ENCODE measurements around the gene QRICH1. TPM values are rescaled to one million over a fixed set of nuclear protein-coding genes. Genes with fewer than 3 reads are reported as not detected.

QRICH1 gene
- total and polyA plus RNA-seq, 2 of the 4 experiments (the other 2 are of a cell fraction): 62.7 to 77.3 TPM

DNA sequence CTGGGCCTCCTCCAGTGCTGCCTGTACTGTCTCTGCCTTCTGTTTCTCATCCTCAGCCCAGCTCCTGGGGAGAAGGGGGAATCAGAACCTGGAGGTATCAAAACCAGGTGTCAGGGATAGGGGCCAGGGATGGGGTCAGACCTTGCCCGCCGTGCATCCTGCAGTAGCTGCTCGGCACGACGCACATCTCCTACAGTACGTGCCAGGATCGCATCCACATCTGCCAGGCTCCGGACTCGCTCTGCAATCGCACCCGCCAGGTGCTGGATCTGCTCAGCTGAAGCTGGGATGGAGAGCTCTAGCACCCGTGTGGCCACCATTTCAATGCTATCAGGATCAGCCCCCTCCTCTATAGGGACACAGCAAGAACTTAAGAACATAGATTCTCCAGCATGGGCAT lies 28.2 kb upstream of the QRICH1 start:
- H3K4me2 ChIP-seq (ENCODE audit: low read depth, low read length): no peak overlapping the region
- in situ Hi-C loops (cut with MboI; ENCODE audit: low sequenced_read_pairs): no loop called here
- peaks cover 12 to 57% of the 10 kb centered on the region in 2 experiments for H3K79me1 ChIP-seq (ENCODE audit: low read depth in 1 of 2, low read length in 2 of 2)
- no peaks in the 10 kb centered on the region for H3K9me3 ChIP-seq (ENCODE audit: control insufficient read depth, insufficient read depth, low read length)
- no peak overlapping the region for H4K8ac ChIP-seq (ENCODE audit: low read depth in 2 of 2, low read length in 2 of 2)
- H2BK15ac ChIP-seq (ENCODE audit: low read depth, low read length): no peak overlapping the region
- DNase-seq: no peak
- TF ChIP-seq MAFK (IDR thresholded peaks at IDR 0.05; ENCODE audit: low read depth, low read length): no peak
- no peak for TF ChIP-seq MXI1 (IDR thresholded peaks at IDR 0.05; ENCODE audit: borderline replicate concordance, low read depth, low read length)
- TF ChIP-seq CHD1 (IDR thresholded peaks at IDR 0.05; ENCODE audit: low read depth, low read length): no peak
- TF ChIP-seq, protein P1, sequence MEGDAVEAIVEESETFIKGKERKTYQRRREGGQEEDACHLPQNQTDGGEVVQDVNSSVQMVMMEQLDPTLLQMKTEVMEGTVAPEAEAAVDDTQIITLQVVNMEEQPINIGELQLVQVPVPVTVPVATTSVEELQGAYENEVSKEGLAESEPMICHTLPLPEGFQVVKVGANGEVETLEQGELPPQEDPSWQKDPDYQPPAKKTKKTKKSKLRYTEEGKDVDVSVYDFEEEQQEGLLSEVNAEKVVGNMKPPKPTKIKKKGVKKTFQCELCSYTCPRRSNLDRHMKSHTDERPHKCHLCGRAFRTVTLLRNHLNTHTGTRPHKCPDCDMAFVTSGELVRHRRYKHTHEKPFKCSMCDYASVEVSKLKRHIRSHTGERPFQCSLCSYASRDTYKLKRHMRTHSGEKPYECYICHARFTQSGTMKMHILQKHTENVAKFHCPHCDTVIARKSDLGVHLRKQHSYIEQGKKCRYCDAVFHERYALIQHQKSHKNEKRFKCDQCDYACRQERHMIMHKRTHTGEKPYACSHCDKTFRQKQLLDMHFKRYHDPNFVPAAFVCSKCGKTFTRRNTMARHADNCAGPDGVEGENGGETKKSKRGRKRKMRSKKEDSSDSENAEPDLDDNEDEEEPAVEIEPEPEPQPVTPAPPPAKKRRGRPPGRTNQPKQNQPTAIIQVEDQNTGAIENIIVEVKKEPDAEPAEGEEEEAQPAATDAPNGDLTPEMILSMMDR (conservative IDR thresholded peaks at IDR 0.05; ENCODE audit: low read depth, low read length): no peak
- no peak for TF ChIP-seq RAD21 (IDR thresholded peaks at IDR 0.05; ENCODE audit: low read length)
- no peak for TF ChIP-seq RFX5 (IDR thresholded peaks at IDR 0.05; ENCODE audit: low read depth, low read length)
- no peak for TF ChIP-seq POLR2A (IDR thresholded peaks at IDR 0.05; ENCODE audit: low read depth, low read length)
- no peak for TF ChIP-seq BHLHE40 (IDR thresholded peaks at IDR 0.05; ENCODE audit: low read depth, low read length)
- no peak overlapping the region for H2AK5ac ChIP-seq (ENCODE audit: low read depth, low read length)
- no peak overlapping the region for H3K56ac ChIP-seq (ENCODE audit: extremely low read depth, insufficient read depth, low read length)
- POLR2A ChIA-PET (ENCODE audit: unreplicated experiment): no interaction called here
- ATAC-seq (ENCODE audit: low read depth): no peak
- H3K4me3 ChIP-seq (ENCODE audit: insufficient read depth, low read depth, low read length): no peak overlapping the region
- H3K23ac ChIP-seq (ENCODE audit: low read depth, low read length): no peak overlapping the region
- peaks cover 6% of the 10 kb centered on the region for H4K20me1 ChIP-seq (ENCODE audit: insufficient read depth, low read length)
- dilution Hi-C loops (cut with HindIII; ENCODE audit: low sequenced_read_pairs, unreplicated experiment): no loop called here
- no peak overlapping the region for H4K91ac ChIP-seq (ENCODE audit: insufficient read depth, low read depth, low read length)
- H3K9me1 ChIP-seq (ENCODE audit: insufficient read depth, low read length): peaks cover 10% of the 10 kb centered on the region; the same call in 1 of the 2 replicates
- no peaks in the 10 kb centered on the region for H3K27me3 ChIP-seq (ENCODE audit: control insufficient read depth, insufficient read depth, low read length)
- H3K4me1 ChIP-seq (ENCODE audit: control insufficient read depth, insufficient read depth, low read length): peaks cover 10% of the 10 kb centered on the region
- CTCF ChIA-PET: no interaction called here
- H3K27ac ChIP-seq (ENCODE audit: insufficient read depth, low read length): no peak overlapping the region
- H3K18ac ChIP-seq (ENCODE audit: low read depth, low read length): no peak overlapping the region
- no peak overlapping the region for H3K9ac ChIP-seq (ENCODE audit: low read depth, low read length)
- no peak overlapping the region for H2AFZ ChIP-seq (replicated peaks; ENCODE audit: low read length, poor library complexity)
- no peak overlapping the region for H4K5ac ChIP-seq (ENCODE audit: low read depth, low read length)
- H3K14ac ChIP-seq (replicated peaks; ENCODE audit: low read depth, low read length): no peak overlapping the region
- no peak overlapping the region for H3K4ac ChIP-seq (ENCODE audit: low read depth, low read length)
- peaks cover 72% of the 10 kb centered on the region for H3K36me3 ChIP-seq (ENCODE audit: control insufficient read depth, insufficient read depth, low read length)
- H2AK9ac ChIP-seq (replicated peaks; ENCODE audit: low read depth, low read length, poor library complexity): no peak overlapping the region
- no peak overlapping the region for H2BK5ac ChIP-seq (ENCODE audit: low read depth, low read length, poor library complexity, severe bottlenecking)
- intact Hi-C loops (cut with micrococcal nuclease): no loop called here
- WGBS, 2 experiments (ENCODE audit: extremely low coverage in 2 of 2, insufficient read length in 1 of 2): 95% methylated on average over 10 of the region's 12 CpGs; no CpG with 5 or more reads in 1 of the 2 experiments
- H2BK20ac ChIP-seq (ENCODE audit: low read depth, low read length): no peak overlapping the region
- no TSS peak for BruUV-seq (replicated peaks)
- no peak overlapping the region for H2BK120ac ChIP-seq (ENCODE audit: low read depth, low read length)
